ENCODE data around the gene APH1B. TPM values are rescaled to one million over a fixed set of nuclear protein-coding genes. Genes with fewer than 3 reads are reported as not detected.

The APH1B gene
- total RNA-seq, 1 experiment from 2014 or later: 20.9 TPM

DNA sequence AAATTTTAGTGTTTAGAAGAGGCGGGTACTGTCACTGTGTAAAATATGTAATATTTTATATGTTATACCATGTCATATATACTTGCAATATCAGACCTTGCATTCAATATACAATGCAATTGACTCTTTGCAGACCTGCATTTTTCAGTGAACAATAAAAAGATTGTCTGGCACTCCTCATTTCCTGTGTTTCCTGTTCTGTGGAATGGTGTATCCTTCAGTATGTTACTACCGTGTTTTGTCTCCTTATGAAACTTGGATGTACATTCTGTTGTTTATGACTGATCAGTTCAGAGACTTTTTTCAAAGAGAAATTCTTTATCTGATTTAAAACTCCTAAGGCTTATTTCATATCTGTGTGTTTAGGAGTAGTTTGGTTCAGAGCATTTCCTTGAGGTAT is 31.5 kb downstream of the APH1B start:
- H3T11ph ChIP-seq (ENCODE audit: low read length): no peak overlapping the region
- TF ChIP-seq, protein P1, sequence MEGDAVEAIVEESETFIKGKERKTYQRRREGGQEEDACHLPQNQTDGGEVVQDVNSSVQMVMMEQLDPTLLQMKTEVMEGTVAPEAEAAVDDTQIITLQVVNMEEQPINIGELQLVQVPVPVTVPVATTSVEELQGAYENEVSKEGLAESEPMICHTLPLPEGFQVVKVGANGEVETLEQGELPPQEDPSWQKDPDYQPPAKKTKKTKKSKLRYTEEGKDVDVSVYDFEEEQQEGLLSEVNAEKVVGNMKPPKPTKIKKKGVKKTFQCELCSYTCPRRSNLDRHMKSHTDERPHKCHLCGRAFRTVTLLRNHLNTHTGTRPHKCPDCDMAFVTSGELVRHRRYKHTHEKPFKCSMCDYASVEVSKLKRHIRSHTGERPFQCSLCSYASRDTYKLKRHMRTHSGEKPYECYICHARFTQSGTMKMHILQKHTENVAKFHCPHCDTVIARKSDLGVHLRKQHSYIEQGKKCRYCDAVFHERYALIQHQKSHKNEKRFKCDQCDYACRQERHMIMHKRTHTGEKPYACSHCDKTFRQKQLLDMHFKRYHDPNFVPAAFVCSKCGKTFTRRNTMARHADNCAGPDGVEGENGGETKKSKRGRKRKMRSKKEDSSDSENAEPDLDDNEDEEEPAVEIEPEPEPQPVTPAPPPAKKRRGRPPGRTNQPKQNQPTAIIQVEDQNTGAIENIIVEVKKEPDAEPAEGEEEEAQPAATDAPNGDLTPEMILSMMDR (conservative IDR thresholded peaks at IDR 0.05): no peak
- H4K20me1 ChIP-seq (ENCODE audit: control insufficient read depth, insufficient read depth, insufficient read length): no peaks in the 10 kb centered on the region
- no peak overlapping the region for H2BK20ac ChIP-seq (ENCODE audit: low read depth, low read length, poor library complexity, severe bottlenecking)
- Mint-ChIP-seq H3K4me3 (no peak overlapping the region), H3K9me3 (no peaks in the 10 kb centered on the region), H3K4me1 (peaks cover 17 to 23% of the 10 kb centered on the region in 2 experiments), H3K27ac (no peak overlapping the region; a peak in 1 of 7 replicates), H3K27me3 (ENCODE audit: low read depth) (no peaks in the 10 kb centered on the region), H3K36me3 (ENCODE audit: insufficient read depth in 1 of 3, low read depth in 3 of 3) (0 out of 7 replicates have a peak, but pooled peaks cover 0 to 5% (median 0%) of the 10 kb centered on the region in 3 experiments)
- H3K23ac ChIP-seq (ENCODE audit: insufficient read length, low read depth, low read length): no peak overlapping the region
- no peak overlapping the region for H2BK12ac ChIP-seq (ENCODE audit: insufficient read length, low read depth, low read length)
- H2BK120ac ChIP-seq (ENCODE audit: low read depth, low read length, poor library complexity, severe bottlenecking): no peak overlapping the region
- no peak overlapping the region for H4K5ac ChIP-seq (ENCODE audit: insufficient read length, low read depth, low read length)
- no peak overlapping the region for H2BK15ac ChIP-seq (ENCODE audit: low read depth, low read length)
- no peak overlapping the region for H4K91ac ChIP-seq (ENCODE audit: insufficient read length, low read depth, low read length)
- no peak overlapping the region for H2AFZ ChIP-seq (ENCODE audit: low read length)
- H3K79me1 ChIP-seq (ENCODE audit: insufficient read depth, low read depth, low read length, poor library complexity, severe bottlenecking): no peaks in the 10 kb centered on the region
- no peak for DNase-seq
- H3K9ac ChIP-seq (ENCODE audit: extremely low read depth, insufficient read length, low read length): no peak overlapping the region
- H3K9me3 ChIP-seq (ENCODE audit: control insufficient read depth, low read depth, low read length): no peaks in the 10 kb centered on the region
- no peak overlapping the region for H3K4ac ChIP-seq (ENCODE audit: low read depth, low read length)
- H2BK5ac ChIP-seq (ENCODE audit: insufficient read length, low read length): no peak overlapping the region
- peaks cover 3% of the 10 kb centered on the region for H3K4me1 ChIP-seq (ENCODE audit: insufficient read depth, low read length)
- no peaks in the 10 kb centered on the region for H3K79me2 ChIP-seq (ENCODE audit: insufficient read depth, low read length)
- no peak overlapping the region for H3K18ac ChIP-seq (ENCODE audit: insufficient read length, low read depth, low read length)
- no peak overlapping the region for H3K4me2 ChIP-seq (ENCODE audit: insufficient read depth, insufficient read length, low read length)
- no peak overlapping the region for H3K27ac ChIP-seq (ENCODE audit: insufficient read length, low read depth, low read length)
- H4K8ac ChIP-seq (replicated peaks; ENCODE audit: insufficient read length, low read depth, low read length): no peak overlapping the region
- no peak overlapping the region for H3K56ac ChIP-seq (ENCODE audit: insufficient read length, low read depth, low read length)
- H2AK5ac ChIP-seq (ENCODE audit: insufficient read length, low read length): no peak overlapping the region
- H3K14ac ChIP-seq (ENCODE audit: insufficient read depth, low read length): no peak overlapping the region
- H3K23me2 ChIP-seq (ENCODE audit: insufficient read length, low read depth, low read length, poor library complexity, severe bottlenecking): no peaks in the 10 kb centered on the region
- no CpG with 5 or more reads among the region's 2 CpGs for WGBS (ENCODE audit: extremely low coverage, insufficient read length, low lambda C conversion rate)
- H3K27me3 ChIP-seq (ENCODE audit: insufficient read depth, low read length): no peaks in the 10 kb centered on the region
